Psoas muscle (tissue), 8 donors: Measurements from ENCODE around the gene ZGPAT. TPM values are rescaled to one million over a fixed set of nuclear protein-coding genes. Genes with fewer than 3 reads are reported as not detected.

Experiments
- ATAC-seq, 4 donors: fragments of 200-7000 bp; cut with Tn5 transposase; one replicate each; pipeline ENCODE4 v1.9.1; 2020; ENCODE audit warnings: moderate library complexity in 3 of 4, mild to moderate bottlenecking in 2 of 4
- DNase-seq, 2 donors: peaks; one replicate each; pipeline ENCODE4 v3.0.0-alpha.2; 2020
- H3K27ac ChIP-seq: fragments of 200-600 bp; one replicate; pipeline ENCODE4 v1.8.0; 2022
- H3K27me3 ChIP-seq, 3 donors: fragments of 200-600 bp in 1 of 3; one replicate each; pipeline versions ENCODE4 v1.6.1 to v1.8.0; 2013 to 2022; ENCODE audit warnings: low read length in 2 of 3, mild to moderate bottlenecking in 2 of 3, moderate library complexity in 1 of 3; ENCODE audit not compliant: insufficient read depth in 3 of 3
- H3K36me3 ChIP-seq, 2 donors: fragments of 200-600 bp in 1 of 2; one replicate each; pipeline versions ENCODE4 v1.6.1 to v1.8.0; 2013 to 2022; ENCODE audit warnings: low read depth in 1 of 2, mild to moderate bottlenecking in 1 of 2, moderate library complexity in 1 of 2; ENCODE audit not compliant: insufficient read depth in 1 of 2
- H3K4me1 ChIP-seq: fragments of 200-600 bp; one replicate; pipeline ENCODE4 v1.8.0; 2022
- H3K4me3 ChIP-seq: fragments of 200-600 bp; one replicate; pipeline ENCODE4 v1.8.0; 2022; ENCODE audit warnings: mild to moderate bottlenecking
- H3K9me3 ChIP-seq: fragments of 200-600 bp; one replicate; pipeline ENCODE4 v1.8.0; 2022
- WGBS, 3 donors: extraction: QIAGEN DNeasy Blood & Tissue Kit; methylation state at CpG; one replicate each; pipeline versions ENCODE4 v1.1.6 to v1.1.7; 2013; 5-methylcytosine and 5-hydroxymethylcytosine counted together
- intact Hi-C, 2 donors: fragments of 100-400 bp; cut with DNase I; formaldehyde crosslinking; loops; one replicate each; pipeline versions ENCODE4 v1.11.0 to v1.14.2; 2022
- polyA plus RNA-seq, 3 donors: library from polyadenylated mRNA; stranded (reverse); fragments of 200-250 nt; gene quantifications; one replicate each; pipeline ENCODE4 v1.2.3, GENCODE V29; 2013
- total RNA-seq, 4 donors: library from RNA; stranded (reverse); fragmentation: NEBNext Ultra II Directional in 2 of 4; extraction: Animal tissue kit (Norgen Biotek cat#: 25700) in 2 of 4; gene quantifications; one replicate each; pipeline versions ENCODE4 v1.2.1 to v1.2.4, GENCODE V29; 2021 to 2023
- TF ChIP-seq, protein P1 (sequence below): fragments of 200-600 bp; IDR thresholded peaks from one replicate; pipeline ENCODE4 v1.8.0; 2022; ENCODE audit warnings: antibody characterized with exemption
- donor health status: healthy with polysubstance abuse.
- donor health status: DM: no; HTN: no; CAD: no; lungs with moderate emphysema.
- donor health status: Bipolar disorder and iron deficiency.
- donor health status: healthy.
- donor health status: DM: yes; HTN: yes; CAD: no.
- donor health status: DM: no; HTN: no; CAD: no.
- donor health status: DM: no; HTN: no; CAD: no.
- donor health status: DM: yes; HTN: yes; CAD: no.

Gene ZGPAT
- total and polyA plus RNA-seq, 7 donors: 10.7 to 54.8 (median 18.2) TPM

DNA sequence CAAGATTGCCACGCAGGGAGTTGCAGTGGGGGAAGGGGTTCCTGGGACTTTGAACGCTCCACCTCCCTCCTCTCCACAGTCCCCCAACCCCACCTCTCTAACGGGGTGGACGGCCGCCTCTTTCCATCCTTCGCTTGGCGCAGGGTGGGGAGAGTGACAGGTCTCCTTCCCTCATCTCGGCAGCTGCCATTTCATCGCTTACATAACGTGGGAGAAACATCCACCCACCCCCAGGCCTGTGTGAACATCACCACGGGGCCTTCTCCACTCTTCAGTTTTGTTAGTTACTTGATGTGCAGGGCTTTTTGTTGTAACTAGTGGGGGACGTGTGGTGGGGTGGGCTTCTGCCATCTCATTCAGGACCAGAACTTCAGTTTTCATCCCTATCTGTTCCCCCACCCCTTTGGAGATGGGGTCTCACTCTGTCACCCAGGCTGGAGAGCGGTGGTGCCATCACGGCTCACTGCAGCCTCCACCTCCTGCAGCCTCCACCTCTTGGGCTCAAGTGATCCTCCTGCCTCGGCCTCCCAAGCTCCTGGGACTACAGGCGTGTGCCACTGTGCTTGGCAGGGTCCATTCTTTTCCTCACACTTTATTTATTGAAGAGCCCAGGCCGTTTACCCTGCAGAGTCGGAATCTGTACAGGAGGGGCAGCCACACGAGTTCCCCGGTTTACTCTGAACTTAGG is 32.0 kb upstream of the ZGPAT start:
- peaks cover 3 to 76% of the 10 kb centered on the region in 2 donors for H3K36me3 ChIP-seq
- DNase-seq (no peak), ATAC-seq (no peak)
- no peaks in the 10 kb centered on the region for H3K4me1 ChIP-seq
- no peak overlapping the region for H3K4me3 ChIP-seq
- intact Hi-C loops: no loop called here
- no peaks in the 10 kb centered on the region for H3K9me3 ChIP-seq
- TF ChIP-seq, protein P1, sequence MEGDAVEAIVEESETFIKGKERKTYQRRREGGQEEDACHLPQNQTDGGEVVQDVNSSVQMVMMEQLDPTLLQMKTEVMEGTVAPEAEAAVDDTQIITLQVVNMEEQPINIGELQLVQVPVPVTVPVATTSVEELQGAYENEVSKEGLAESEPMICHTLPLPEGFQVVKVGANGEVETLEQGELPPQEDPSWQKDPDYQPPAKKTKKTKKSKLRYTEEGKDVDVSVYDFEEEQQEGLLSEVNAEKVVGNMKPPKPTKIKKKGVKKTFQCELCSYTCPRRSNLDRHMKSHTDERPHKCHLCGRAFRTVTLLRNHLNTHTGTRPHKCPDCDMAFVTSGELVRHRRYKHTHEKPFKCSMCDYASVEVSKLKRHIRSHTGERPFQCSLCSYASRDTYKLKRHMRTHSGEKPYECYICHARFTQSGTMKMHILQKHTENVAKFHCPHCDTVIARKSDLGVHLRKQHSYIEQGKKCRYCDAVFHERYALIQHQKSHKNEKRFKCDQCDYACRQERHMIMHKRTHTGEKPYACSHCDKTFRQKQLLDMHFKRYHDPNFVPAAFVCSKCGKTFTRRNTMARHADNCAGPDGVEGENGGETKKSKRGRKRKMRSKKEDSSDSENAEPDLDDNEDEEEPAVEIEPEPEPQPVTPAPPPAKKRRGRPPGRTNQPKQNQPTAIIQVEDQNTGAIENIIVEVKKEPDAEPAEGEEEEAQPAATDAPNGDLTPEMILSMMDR: no peak
- H3K27ac ChIP-seq: no peak overlapping the region
- 93 to 94% (median 93%) methylated on average over 20 of the region's 20 CpGs for WGBS, 3 donors
- H3K27me3 ChIP-seq: no peaks in the 10 kb centered on the region

DNA sequence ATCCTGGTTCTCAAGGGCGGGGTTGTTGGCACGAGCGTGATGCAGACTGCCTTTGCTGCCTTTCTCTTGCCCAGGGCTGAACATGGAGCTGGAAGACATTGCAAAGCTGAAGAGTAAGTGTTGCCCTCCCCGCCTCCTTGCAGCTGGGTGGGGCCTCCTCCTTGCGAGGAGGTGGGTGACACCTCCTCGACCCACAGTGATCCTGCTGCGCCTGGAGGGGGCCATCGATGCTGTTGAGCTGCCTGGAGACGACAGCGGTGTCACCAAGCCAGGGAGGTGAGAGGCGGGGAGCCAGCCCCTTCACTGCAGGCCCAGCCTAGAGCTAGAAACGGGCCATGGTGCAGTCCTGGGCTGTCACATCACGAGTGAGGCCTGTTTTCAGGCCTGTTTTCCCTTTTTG is 29.8 kb upstream of the ZGPAT start:
- TF ChIP-seq, protein P1: no peak
- H3K4me1 ChIP-seq: peaks cover 17% of the 10 kb centered on the region
- no peaks in the 10 kb centered on the region for H3K27me3 ChIP-seq
- intact Hi-C loops: no loop called here
- DNase-seq: no peak
- WGBS, 3 donors: 88 to 91% (median 89%) methylated on average over 13 of the region's 13 CpGs
- H3K4me3 ChIP-seq: no peak overlapping the region
- H3K9me3 ChIP-seq: no peaks in the 10 kb centered on the region
- no peak overlapping the region for H3K27ac ChIP-seq
- ATAC-seq: no peak
- H3K36me3 ChIP-seq: peaks cover 3 to 68% of the 10 kb centered on the region in 2 donors

DNA sequence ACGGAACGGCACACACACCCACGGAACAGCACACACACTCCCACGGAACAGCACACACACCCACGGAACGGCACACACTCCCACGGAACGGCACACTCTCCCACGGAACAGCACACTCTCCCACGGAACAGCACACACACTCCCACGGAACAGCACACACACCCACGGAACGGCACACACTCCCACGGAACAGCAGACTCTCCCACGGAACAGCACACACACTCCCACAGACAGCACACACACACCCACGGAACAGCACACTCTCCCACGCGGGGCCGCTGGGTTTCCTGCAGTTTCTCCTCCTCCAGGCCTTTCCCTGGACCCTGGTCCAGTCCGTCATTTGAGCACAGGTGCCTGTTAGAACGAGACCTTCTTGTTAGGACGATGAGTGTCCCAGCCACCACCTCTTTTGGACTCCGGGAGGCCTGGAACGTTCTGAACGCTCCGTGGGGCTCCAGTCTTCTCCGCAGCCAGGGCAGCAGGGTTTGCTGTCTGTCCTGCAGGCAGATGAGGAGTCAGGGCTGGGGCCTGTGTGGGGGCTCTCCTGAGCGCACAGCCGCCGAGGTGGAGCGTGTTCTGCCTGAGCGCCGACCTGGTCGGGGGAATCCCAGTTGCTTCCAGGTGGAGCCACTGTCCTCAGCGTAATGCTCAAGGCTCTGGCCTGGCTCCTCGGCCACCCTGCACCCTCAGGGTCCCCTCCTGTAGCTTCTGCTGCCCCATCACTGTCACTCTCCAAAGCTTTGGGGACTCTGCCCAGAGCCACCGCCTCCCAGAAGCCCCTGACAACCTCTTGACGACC is 29.0 kb upstream of the ZGPAT start:
- Histone ChIP-seq H3K36me3 (peaks cover 3 to 61% of the 10 kb centered on the region in 2 donors), H3K27me3 (no peaks in the 10 kb centered on the region), H3K4me1 (peaks cover 19% of the 10 kb centered on the region), H3K27ac (no peak overlapping the region), H3K4me3 (no peak overlapping the region), H3K9me3 (no peaks in the 10 kb centered on the region)
- ATAC-seq (no peak), DNase-seq (no peak)
- TF ChIP-seq, protein P1: no peak
- intact Hi-C loops: no loop called here
- WGBS, 3 donors: 87 to 91% (median 89%) methylated on average over 36 to 38 of the region's 38 CpGs

DNA sequence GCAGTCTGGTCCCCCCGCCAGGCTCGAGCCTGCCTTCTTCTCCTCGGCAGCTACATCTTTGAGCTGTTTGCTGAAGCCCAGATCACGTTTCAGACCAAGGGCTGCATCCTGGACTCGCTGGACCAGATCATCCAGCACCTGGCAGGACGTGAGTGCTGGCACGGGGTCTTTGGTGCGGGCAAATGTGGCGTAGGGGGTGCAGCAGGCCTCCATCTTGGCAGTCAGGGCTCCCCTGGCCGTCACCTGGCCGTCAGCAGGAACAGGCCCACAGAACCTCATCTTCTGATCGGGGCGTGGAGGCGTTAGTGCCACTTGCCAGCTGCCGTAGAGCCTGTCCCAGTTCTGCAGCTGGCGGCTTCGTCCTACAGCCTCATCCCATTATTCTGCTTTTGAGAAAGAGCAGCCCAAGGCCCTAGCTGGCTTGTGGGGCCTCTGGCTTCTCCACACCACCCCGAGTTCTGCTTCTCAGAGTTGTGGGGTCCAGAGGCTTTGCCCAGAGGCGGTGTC is 28.0 kb upstream of the ZGPAT start:
- TF ChIP-seq, protein P1: no peak
- peaks cover 0 to 51% of the 10 kb centered on the region in 2 donors for H3K36me3 ChIP-seq
- WGBS, 3 donors: 90 to 91% (median 91%) methylated on average over 19 of the region's 19 CpGs

More for the DNA sequence above, 28.0 kb upstream of the ZGPAT start:
- ATAC-seq: no peak
- Histone ChIP-seq H3K9me3 (no peaks in the 10 kb centered on the region), H3K4me3 (no peak overlapping the region), H3K27ac (no peak overlapping the region), H3K27me3 (no peaks in the 10 kb centered on the region), H3K4me1 (peaks cover 19% of the 10 kb centered on the region)
- intact Hi-C loops: no loop called here
- no peak for DNase-seq
